ENCODE results near the gene GNG11. TPM values are rescaled to one million over a fixed set of nuclear protein-coding genes. Genes with fewer than 3 reads are reported as not detected.

Gene GNG11
- total RNA-seq, 4 donors from 2014 or later = 3.3 to 6.8 (median 5.3) TPM

DNA sequence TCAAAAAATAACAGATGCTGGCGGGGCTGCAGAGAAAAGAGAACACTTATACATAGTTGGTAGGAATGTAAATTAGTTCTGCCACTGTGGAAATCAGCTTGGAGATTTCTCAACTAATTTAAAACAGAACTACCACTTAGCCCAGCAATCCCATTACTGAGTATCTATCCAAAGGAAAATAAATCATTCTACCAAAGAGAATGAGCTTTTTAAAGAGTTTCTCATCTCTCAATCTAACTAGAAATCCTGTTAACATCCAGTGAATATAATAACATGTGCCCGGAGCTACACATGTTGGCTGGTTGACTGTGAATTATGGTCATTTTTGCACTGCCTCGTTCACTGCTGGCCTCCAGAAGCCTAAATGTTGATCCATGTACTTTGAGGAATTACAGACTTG is 43.3 kb downstream of the GNG11 start:
- Histone ChIP-seq H3K4me3 (no peak overlapping the region), H3K9me3 (no peaks in the 10 kb centered on the region), H3K4me1 (no peaks in the 10 kb centered on the region), H3K27me3 (no peaks in the 10 kb centered on the region), H3K36me3 (no peaks in the 10 kb centered on the region), H3K27ac (no peak overlapping the region)
- no peak for DNase-seq (ENCODE audit: low spot score in 2 of 2)
- TF ChIP-seq, protein P1, sequence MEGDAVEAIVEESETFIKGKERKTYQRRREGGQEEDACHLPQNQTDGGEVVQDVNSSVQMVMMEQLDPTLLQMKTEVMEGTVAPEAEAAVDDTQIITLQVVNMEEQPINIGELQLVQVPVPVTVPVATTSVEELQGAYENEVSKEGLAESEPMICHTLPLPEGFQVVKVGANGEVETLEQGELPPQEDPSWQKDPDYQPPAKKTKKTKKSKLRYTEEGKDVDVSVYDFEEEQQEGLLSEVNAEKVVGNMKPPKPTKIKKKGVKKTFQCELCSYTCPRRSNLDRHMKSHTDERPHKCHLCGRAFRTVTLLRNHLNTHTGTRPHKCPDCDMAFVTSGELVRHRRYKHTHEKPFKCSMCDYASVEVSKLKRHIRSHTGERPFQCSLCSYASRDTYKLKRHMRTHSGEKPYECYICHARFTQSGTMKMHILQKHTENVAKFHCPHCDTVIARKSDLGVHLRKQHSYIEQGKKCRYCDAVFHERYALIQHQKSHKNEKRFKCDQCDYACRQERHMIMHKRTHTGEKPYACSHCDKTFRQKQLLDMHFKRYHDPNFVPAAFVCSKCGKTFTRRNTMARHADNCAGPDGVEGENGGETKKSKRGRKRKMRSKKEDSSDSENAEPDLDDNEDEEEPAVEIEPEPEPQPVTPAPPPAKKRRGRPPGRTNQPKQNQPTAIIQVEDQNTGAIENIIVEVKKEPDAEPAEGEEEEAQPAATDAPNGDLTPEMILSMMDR (IDR thresholded peaks at IDR 0.05) = no peak
- no peak for TF ChIP-seq EP300 (IDR thresholded peaks at IDR 0.05)
- no peak for TF ChIP-seq POLR2AphosphoS5 (IDR thresholded peaks at IDR 0.05)
- no peak for TF ChIP-seq POLR2A (IDR thresholded peaks at IDR 0.05)
- 63% methylated on average over 3 of the region's 3 CpGs for WGBS

- H3K4me3 ChIP-seq = no peak overlapping the region
- no peaks in the 10 kb centered on the region for H3K27me3 ChIP-seq
- H3K27ac ChIP-seq = no peak overlapping the region
- no peak for DNase-seq (ENCODE audit: low spot score in 2 of 2)
- WGBS = 73% methylated on average over 2 of the region's 2 CpGs
- TF ChIP-seq POLR2A (IDR thresholded peaks at IDR 0.05) = no peak
- TF ChIP-seq, protein P1 (IDR thresholded peaks at IDR 0.05) = no peak
- TF ChIP-seq POLR2AphosphoS5 (IDR thresholded peaks at IDR 0.05) = no peak
- TF ChIP-seq EP300 (IDR thresholded peaks at IDR 0.05) = no peak
- H3K4me1 ChIP-seq = no peaks in the 10 kb centered on the region
- H3K36me3 ChIP-seq = no peaks in the 10 kb centered on the region
- H3K9me3 ChIP-seq = no peaks in the 10 kb centered on the region
These were observed 47.5 kb downstream of the GNG11 start for GRCh38 chr7:93968911-93969620.

- Histone ChIP-seq H3K4me1 (no peaks in the 10 kb centered on the region), H3K36me3 (no peaks in the 10 kb centered on the region), H3K9me3 (no peaks in the 10 kb centered on the region), H3K27me3 (no peaks in the 10 kb centered on the region), H3K27ac (no peak overlapping the region), H3K4me3 (no peak overlapping the region)
- WGBS = 67% methylated on average over 6 of the region's 6 CpGs
- DNase-seq (ENCODE audit: low spot score in 2 of 2) = no peak
- no peak for TF ChIP-seq POLR2A (IDR thresholded peaks at IDR 0.05)
- no peak for TF ChIP-seq POLR2AphosphoS5 (IDR thresholded peaks at IDR 0.05)
- no peak for TF ChIP-seq EP300 (IDR thresholded peaks at IDR 0.05)
- TF ChIP-seq, protein P1 (IDR thresholded peaks at IDR 0.05) = no peak
These were observed 50.6 kb downstream of the GNG11 start for GRCh38 chr7:93972029-93972725.

GRCh38 chr7:93973134-93973533 is 51.6 kb downstream of the GNG11 start:
- Histone ChIP-seq H3K9me3 (no peaks in the 10 kb centered on the region), H3K4me1 (no peaks in the 10 kb centered on the region), H3K4me3 (no peak overlapping the region), H3K27me3 (no peaks in the 10 kb centered on the region), H3K27ac (no peak overlapping the region), H3K36me3 (no peaks in the 10 kb centered on the region)
- WGBS = 71% methylated on average over 1 of the region's 1 CpG
- DNase-seq (ENCODE audit: low spot score in 2 of 2) = no peak
- TF ChIP-seq, protein P1 (IDR thresholded peaks at IDR 0.05) = no peak
- TF ChIP-seq EP300 (IDR thresholded peaks at IDR 0.05) (no peak), POLR2AphosphoS5 (IDR thresholded peaks at IDR 0.05) (no peak), POLR2A (IDR thresholded peaks at IDR 0.05) (no peak)

DNA sequence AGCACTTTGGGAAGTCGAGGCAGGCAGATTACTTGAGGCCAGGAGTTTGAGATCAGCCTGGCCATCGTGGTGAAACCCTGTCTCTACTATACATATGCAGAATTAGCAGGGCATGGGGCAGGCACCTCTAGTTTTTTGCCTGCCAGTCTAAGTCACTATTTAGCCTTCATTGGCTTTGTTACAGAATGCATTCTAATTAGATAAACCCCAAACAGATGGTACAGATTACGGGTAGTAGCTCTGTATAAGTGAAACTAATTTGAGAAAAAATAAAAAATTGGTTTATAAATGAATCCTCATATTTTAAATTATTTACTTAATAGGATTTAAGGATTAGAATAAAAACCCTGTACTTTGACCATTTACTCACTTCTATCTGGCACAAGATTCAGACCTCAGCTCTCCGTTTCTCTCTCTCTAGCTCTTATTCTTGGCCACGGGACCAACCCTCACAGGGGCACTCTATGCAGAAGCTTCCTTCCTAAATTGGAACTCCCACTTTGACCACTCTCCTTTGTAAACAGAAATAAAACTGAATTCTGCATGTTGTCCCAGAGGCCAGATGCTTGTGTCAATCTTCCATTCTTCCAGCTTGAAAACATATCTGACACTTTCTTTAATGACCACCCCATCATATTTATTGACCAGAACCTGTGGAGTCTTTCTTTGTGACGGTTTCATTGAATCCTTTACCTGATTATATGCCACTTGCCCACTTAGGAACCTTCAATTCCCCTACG is 55.8 kb downstream of the GNG11 start:
- Histone ChIP-seq H3K27ac (no peak overlapping the region), H3K36me3 (no peaks in the 10 kb centered on the region), H3K9me3 (no peaks in the 10 kb centered on the region), H3K4me1 (no peaks in the 10 kb centered on the region), H3K27me3 (no peaks in the 10 kb centered on the region), H3K4me3 (no peak overlapping the region)
- TF ChIP-seq, protein P1 (IDR thresholded peaks at IDR 0.05) = no peak
- TF ChIP-seq EP300 (IDR thresholded peaks at IDR 0.05) = no peak
- no peak for TF ChIP-seq POLR2A (IDR thresholded peaks at IDR 0.05)
- TF ChIP-seq POLR2AphosphoS5 (IDR thresholded peaks at IDR 0.05) = no peak
- 72% methylated on average over 7 of the region's 7 CpGs for WGBS
- no peak for DNase-seq (ENCODE audit: low spot score in 2 of 2)
